DND-41 (cell line): ENCODE measurements around the gene GNG12.

Experiments
- ATAC-seq: fragments of 200-7000 bp; cut with Tn5 transposase; 3 replicates; pipeline ENCODE4 v1.9.1; 2021; ENCODE audit warnings: low read depth; ENCODE audit not compliant: insufficient read depth
- DNase-seq: peaks from one replicate; pipeline ENCODE4 v3.0.0-alpha.2; 2020
- H2AFZ ChIP-seq: 2 replicates; pipeline ENCODE4 v1.6.0; 2012; ENCODE audit warnings: low read depth, low read length
- H3K27ac ChIP-seq: 2 replicates; pipeline ENCODE4 v1.5.1; 2012; ENCODE audit warnings: low read length, inconsistent platforms
- H3K27me3 ChIP-seq: fragments of 200-600 bp; sonication (generic); 2 replicates; pipeline ENCODE4 v1.6.0; 2012; ENCODE audit warnings: low read length, mild to moderate bottlenecking, inconsistent platforms; ENCODE audit not compliant: insufficient read depth, poor library complexity
- H3K36me3 ChIP-seq: 2 replicates; pipeline ENCODE4 v1.5.1; 2012; ENCODE audit warnings: low read length, inconsistent platforms; ENCODE audit not compliant: insufficient read depth
- H3K4me1 ChIP-seq: 2 replicates; pipeline ENCODE4 v1.5.1; 2012; ENCODE audit warnings: mild to moderate bottlenecking, low read length; ENCODE audit not compliant: insufficient read depth
- H3K4me2 ChIP-seq: 2 replicates; pipeline ENCODE4 v1.6.0; 2012; ENCODE audit warnings: mild to moderate bottlenecking, moderate library complexity, low read length, inconsistent platforms; ENCODE audit not compliant: insufficient read depth
- H3K4me3 ChIP-seq, 2 experiments: fragments of 200-600 bp in 1 of 2; shearing (Covaris generic) in 1 of 2; 2 replicates each; pipeline ENCODE4 v1.5.1; 2012 to 2016; ENCODE audit warnings: inconsistent platforms in 2 of 2, low read length in 2 of 2, mild to moderate bottlenecking in 2 of 2, low read depth in 1 of 2, moderate library complexity in 1 of 2
- H3K79me2 ChIP-seq: 2 replicates; pipeline ENCODE4 v1.6.0; 2012; ENCODE audit warnings: low read length, inconsistent platforms; ENCODE audit not compliant: insufficient read depth
- H3K9ac ChIP-seq: 2 replicates; pipeline ENCODE4 v1.6.0; 2012; ENCODE audit warnings: low read depth, mild to moderate bottlenecking, inconsistent platforms, low read length, moderate library complexity
- H3K9me3 ChIP-seq: 2 replicates; pipeline ENCODE4 v1.5.1; 2012; ENCODE audit warnings: low read length, moderate library complexity, mild to moderate bottlenecking, inconsistent platforms; ENCODE audit not compliant: insufficient read depth, severe bottlenecking
- H4K20me1 ChIP-seq: 2 replicates; pipeline ENCODE4 v1.6.0; 2012; ENCODE audit warnings: low read length; ENCODE audit not compliant: insufficient read depth
- CTCF ChIP-seq: IDR thresholded peaks from 2 replicates; pipeline ENCODE4 v1.5.1; 2012; ENCODE audit warnings: borderline replicate concordance, low read length, moderate library complexity, mild to moderate bottlenecking; ENCODE audit not compliant: poor library complexity, severe bottlenecking; ENCODE audit errors: extremely low read depth
- EZH2 ChIP-seq: IDR thresholded peaks from 3 replicates; pipeline ENCODE4 v1.6.1; 2012; ENCODE audit warnings: borderline replicate concordance, low read depth, mild to moderate bottlenecking, moderate library complexity, low read length, inconsistent platforms; ENCODE audit not compliant: severe bottlenecking

The GNG12 gene

GRCh38 chr1:67846538-67846937 lies 13.3 kb upstream of the GNG12 start:
- Histone ChIP-seq H3K9ac (no peak overlapping the region), H3K27ac (no peak overlapping the region), H3K4me2 (no peak overlapping the region), H3K9me3 (no peaks in the 10 kb centered on the region), H3K4me1 (no peaks in the 10 kb centered on the region), H3K79me2 (no peaks in the 10 kb centered on the region), H3K27me3 (peaks cover 10% of the 10 kb centered on the region), H3K4me3 (no peak overlapping the region), H3K36me3 (no peaks in the 10 kb centered on the region), H4K20me1 (no peaks in the 10 kb centered on the region), H2AFZ (no peak overlapping the region)
- ATAC-seq: no peak
- DNase-seq: no peak
- TF ChIP-seq CTCF (no peak), EZH2 (no peak)

- Histone ChIP-seq H3K79me2 (no peaks in the 10 kb centered on the region), H3K4me3 (no peak overlapping the region), H4K20me1 (no peaks in the 10 kb centered on the region), H3K27ac (no peak overlapping the region), H3K9ac (no peak overlapping the region), H3K27me3 (peaks cover 12% of the 10 kb centered on the region), H3K9me3 (no peaks in the 10 kb centered on the region), H3K4me2 (no peak overlapping the region), H3K4me1 (no peaks in the 10 kb centered on the region), H3K36me3 (no peaks in the 10 kb centered on the region), H2AFZ (no peak overlapping the region)
- ATAC-seq (no peak), DNase-seq (no peak)
- TF ChIP-seq CTCF (no peak), EZH2 (no peak)
These were observed 11.7 kb upstream of the GNG12 start for GRCh38 chr1:67844988-67845387.

- Histone ChIP-seq H3K4me1 (no peaks in the 10 kb centered on the region), H3K9me3 (no peaks in the 10 kb centered on the region), H3K27ac (no peak overlapping the region), H3K9ac (no peak overlapping the region), H3K4me3 (no peak overlapping the region), H3K36me3 (no peaks in the 10 kb centered on the region), H3K4me2 (no peak overlapping the region), H4K20me1 (no peaks in the 10 kb centered on the region), H3K27me3 (peaks cover 12% of the 10 kb centered on the region), H2AFZ (no peak overlapping the region), H3K79me2 (no peaks in the 10 kb centered on the region)
- ATAC-seq (no peak), DNase-seq (no peak)
- no peak for TF ChIP-seq CTCF
- TF ChIP-seq EZH2: no peak
These were observed 10.5 kb upstream of the GNG12 start for GRCh38 chr1:67843746-67844145.

- Histone ChIP-seq H3K4me1 (no peaks in the 10 kb centered on the region), H3K9ac (no peak overlapping the region), H3K9me3 (no peaks in the 10 kb centered on the region), H2AFZ (no peak overlapping the region), H3K4me2 (no peak overlapping the region), H3K36me3 (no peaks in the 10 kb centered on the region), H4K20me1 (no peaks in the 10 kb centered on the region), H3K27me3 (peaks cover 15% of the 10 kb centered on the region), H3K79me2 (no peaks in the 10 kb centered on the region), H3K27ac (no peak overlapping the region), H3K4me3 (no peak overlapping the region)
- no peak for TF ChIP-seq CTCF
- DNase-seq: no peak
- ATAC-seq: no peak
These were observed 10.1 kb upstream of the GNG12 start for GRCh38 chr1:67843331-67843730.
